CD4-positive, alpha-beta T cell treated with Interleukin-2 at 100 ng/mL for 4 hours (primary cell): ENCODE results near the gene ARL5A.

Source experiments
- DNase-seq: peaks from one replicate; pipeline ENCODE4 v3.0.0-alpha.2; 2020; ENCODE audit warnings: low spot score

Gene ARL5A

GRCh38 chr2:151766437-151767153 lies 61.6 kb downstream of the ARL5A start:
- DNase-seq, result peak; percentile 2

GRCh38 chr2:151765760-151766410 lies 62.3 kb downstream of the ARL5A start:
- DNase-seq, result no peak

GRCh38 chr2:151762694-151763093 lies 65.5 kb downstream of the ARL5A start:
- no peak for DNase-seq

- no peak for DNase-seq
Observed at GRCh38 chr2:151761687-151762086, 66.5 kb downstream of the ARL5A start.

GRCh38 chr2:151761193-151761592 lies 67.0 kb downstream of the ARL5A start:
- no peak for DNase-seq

- DNase-seq, result no peak
Observed at GRCh38 chr2:151760139-151760650, 68.0 kb downstream of the ARL5A start.

GRCh38 chr2:151758744-151759143 lies 69.5 kb downstream of the ARL5A start:
- DNase-seq, result no peak

- DNase-seq, result no peak
Observed at GRCh38 chr2:151757861-151758260, 70.4 kb downstream of the ARL5A start.

GRCh38 chr2:151756820-151757219 lies 71.4 kb downstream of the ARL5A start:
- no peak for DNase-seq

- DNase-seq, result no peak
Observed at GRCh38 chr2:151754253-151754897, 73.8 kb downstream of the ARL5A start.

- DNase-seq, result no peak
Observed at GRCh38 chr2:151753540-151753939, 74.7 kb downstream of the ARL5A start.
